Lower lobe of right lung (tissue), 2 donors: Measurements from ENCODE around the gene CREG2. TPM values are rescaled to one million over a fixed set of nuclear protein-coding genes. Genes with fewer than 3 reads are reported as not detected.

Experiments used
- ATAC-seq, 2 donors: fragments of 200-7000 bp; cut with Tn5 transposase; one replicate each; pipeline ENCODE4 v1.9.1; 2020 to 2022; ENCODE audit warnings: mild to moderate bottlenecking in 2 of 2, moderate library complexity in 2 of 2
- DNase-seq: peaks from one replicate; pipeline ENCODE4 v3.0.0-alpha.2; 2020
- H3K27ac ChIP-seq: fragments of 200-600 bp; one replicate; pipeline ENCODE4 v1.8.0; 2022
- H3K27me3 ChIP-seq: fragments of 200-600 bp; one replicate; pipeline ENCODE4 v1.8.0; 2022; ENCODE audit warnings: low read depth
- H3K36me3 ChIP-seq: fragments of 200-600 bp; one replicate; pipeline ENCODE4 v1.8.0; 2022; ENCODE audit warnings: mild to moderate bottlenecking
- H3K4me1 ChIP-seq: fragments of 200-600 bp; one replicate; pipeline ENCODE4 v1.8.0; 2022
- H3K4me3 ChIP-seq: fragments of 200-600 bp; one replicate; pipeline ENCODE4 v1.8.0; 2022; ENCODE audit warnings: mild to moderate bottlenecking
- H3K9me3 ChIP-seq: fragments of 200-600 bp; one replicate; pipeline ENCODE4 v1.8.0; 2022
- intact Hi-C: fragments of 100-400 bp; cut with DNase I; formaldehyde crosslinking; loops from one replicate; pipeline ENCODE4 v1.11.0; 2022
- total RNA-seq: library from RNA; stranded (reverse); fragmentation: NEBNext Ultra II Directional; extraction: Animal tissue kit (Norgen Biotek cat#: 25700); gene quantifications from one replicate; pipeline ENCODE4 v1.2.1, GENCODE V29; 2021
- TF ChIP-seq, protein P1 (sequence below): fragments of 200-600 bp; IDR thresholded peaks from one replicate; pipeline ENCODE4 v1.8.0; 2022; ENCODE audit warnings: antibody characterized with exemption, mild to moderate bottlenecking
- donor health status: DM: no; HTN: yes; CAD: no; lungs with severe emphysema.

The CREG2 gene
- total RNA-seq, 1 donor from 2014 or later: not detected

DNA sequence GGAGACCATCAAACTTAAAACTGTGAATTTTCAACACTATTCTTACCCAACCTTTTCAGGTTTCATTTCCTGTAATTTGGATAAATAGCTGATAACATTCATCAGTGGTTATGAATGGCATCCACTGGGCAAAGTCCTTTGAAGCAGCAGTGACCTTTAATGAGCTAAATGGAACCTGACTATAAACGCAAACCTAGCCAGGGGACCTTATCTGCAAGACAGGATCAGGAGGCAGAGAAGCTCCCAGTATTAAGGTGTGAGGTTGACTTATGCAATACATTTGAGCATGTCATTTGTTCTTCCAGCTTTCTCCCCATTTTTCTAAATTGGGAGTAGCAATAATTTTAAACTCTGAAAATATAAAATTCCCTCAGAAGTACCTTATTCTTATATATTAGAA, 38.4 kb downstream of the CREG2 start:
- H3K27ac ChIP-seq: no peak overlapping the region
- intact Hi-C loops: no loop called here
- H3K4me1 ChIP-seq: no peaks in the 10 kb centered on the region
- H3K27me3 ChIP-seq: no peaks in the 10 kb centered on the region
- ATAC-seq (no peak), DNase-seq (no peak)
- no peak overlapping the region for H3K4me3 ChIP-seq
- TF ChIP-seq, protein P1, sequence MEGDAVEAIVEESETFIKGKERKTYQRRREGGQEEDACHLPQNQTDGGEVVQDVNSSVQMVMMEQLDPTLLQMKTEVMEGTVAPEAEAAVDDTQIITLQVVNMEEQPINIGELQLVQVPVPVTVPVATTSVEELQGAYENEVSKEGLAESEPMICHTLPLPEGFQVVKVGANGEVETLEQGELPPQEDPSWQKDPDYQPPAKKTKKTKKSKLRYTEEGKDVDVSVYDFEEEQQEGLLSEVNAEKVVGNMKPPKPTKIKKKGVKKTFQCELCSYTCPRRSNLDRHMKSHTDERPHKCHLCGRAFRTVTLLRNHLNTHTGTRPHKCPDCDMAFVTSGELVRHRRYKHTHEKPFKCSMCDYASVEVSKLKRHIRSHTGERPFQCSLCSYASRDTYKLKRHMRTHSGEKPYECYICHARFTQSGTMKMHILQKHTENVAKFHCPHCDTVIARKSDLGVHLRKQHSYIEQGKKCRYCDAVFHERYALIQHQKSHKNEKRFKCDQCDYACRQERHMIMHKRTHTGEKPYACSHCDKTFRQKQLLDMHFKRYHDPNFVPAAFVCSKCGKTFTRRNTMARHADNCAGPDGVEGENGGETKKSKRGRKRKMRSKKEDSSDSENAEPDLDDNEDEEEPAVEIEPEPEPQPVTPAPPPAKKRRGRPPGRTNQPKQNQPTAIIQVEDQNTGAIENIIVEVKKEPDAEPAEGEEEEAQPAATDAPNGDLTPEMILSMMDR: no peak
- H3K36me3 ChIP-seq: no peaks in the 10 kb centered on the region
- no peaks in the 10 kb centered on the region for H3K9me3 ChIP-seq

DNA sequence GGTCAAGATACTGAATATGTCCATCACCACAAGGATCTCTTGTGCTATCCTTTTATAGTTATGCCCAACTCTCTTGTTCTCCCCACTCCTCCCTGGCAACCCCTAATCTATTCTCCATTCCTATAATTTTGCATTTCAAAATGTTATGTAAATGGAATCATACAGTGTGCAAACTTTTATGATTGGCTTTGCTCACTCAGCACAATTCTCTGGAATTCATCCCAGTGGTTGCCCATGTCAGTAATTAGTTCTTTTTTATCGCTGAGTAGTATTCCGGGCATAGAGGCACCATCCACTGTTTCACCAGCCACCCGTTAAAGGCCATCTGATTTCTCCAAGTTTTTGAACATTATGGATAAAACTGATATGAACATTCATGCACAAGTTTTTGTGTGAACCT, 40.4 kb downstream of the CREG2 start:
- no peak overlapping the region for H3K27ac ChIP-seq
- no peaks in the 10 kb centered on the region for H3K36me3 ChIP-seq
- intact Hi-C loops: no loop called here
- DNase-seq (no peak), ATAC-seq (no peak)
- no peak overlapping the region for H3K4me3 ChIP-seq
- H3K27me3 ChIP-seq: no peaks in the 10 kb centered on the region
- H3K4me1 ChIP-seq: no peaks in the 10 kb centered on the region
- H3K9me3 ChIP-seq: no peaks in the 10 kb centered on the region
- TF ChIP-seq, protein P1: no peak

DNA sequence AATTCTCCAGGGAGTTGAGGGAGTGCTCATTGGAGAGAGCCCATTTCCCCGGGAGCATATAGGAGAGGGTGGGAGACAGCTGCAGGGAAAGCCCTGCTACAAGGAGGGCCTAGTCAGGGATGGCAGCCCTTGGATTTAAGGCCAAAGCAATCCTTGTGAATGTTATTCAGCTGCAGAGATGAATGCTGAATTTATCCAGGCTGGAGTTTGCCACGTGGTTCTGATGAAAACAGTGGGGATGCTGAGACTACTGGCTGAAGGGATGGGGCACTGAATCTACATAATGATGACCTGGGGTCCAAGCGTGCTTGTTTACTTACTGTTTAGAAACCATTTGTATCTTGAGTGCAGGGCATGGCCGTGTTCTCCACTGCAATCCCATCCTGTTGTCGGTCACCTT, 43.2 kb downstream of the CREG2 start:
- intact Hi-C loops: no loop called here
- peaks cover 15% of the 10 kb centered on the region for H3K4me1 ChIP-seq
- no peaks in the 10 kb centered on the region for H3K36me3 ChIP-seq
- DNase-seq: no peak
- TF ChIP-seq, protein P1: no peak
- H3K4me3 ChIP-seq: no peak overlapping the region
- no peak overlapping the region for H3K27ac ChIP-seq
- ATAC-seq: no peak
- no peaks in the 10 kb centered on the region for H3K9me3 ChIP-seq
- H3K27me3 ChIP-seq: no peaks in the 10 kb centered on the region

DNA sequence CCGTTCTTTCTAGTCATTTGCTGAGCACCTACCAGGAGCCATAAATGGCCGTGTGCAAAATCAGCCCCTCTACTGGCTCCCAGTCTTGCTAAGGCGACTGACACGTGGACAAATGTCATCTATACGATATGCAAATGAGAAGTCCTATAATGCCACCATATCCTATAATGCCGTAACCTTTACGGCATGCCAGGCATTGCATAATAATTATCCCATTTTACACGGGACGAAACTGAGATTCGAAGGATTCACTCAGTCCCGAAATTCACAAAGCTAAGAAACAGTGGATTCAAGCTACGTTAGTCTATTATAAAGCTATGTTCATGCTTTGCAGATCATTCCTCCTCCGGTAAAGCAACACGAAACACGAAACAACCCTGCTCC, 44.7 kb downstream of the CREG2 start:
- TF ChIP-seq, protein P1: no peak
- DNase-seq (no peak), ATAC-seq (no peak)
- H3K4me1 ChIP-seq: peaks cover 16% of the 10 kb centered on the region
- no peaks in the 10 kb centered on the region for H3K9me3 ChIP-seq
- H3K27me3 ChIP-seq: no peaks in the 10 kb centered on the region
- no peak overlapping the region for H3K4me3 ChIP-seq
- no peak overlapping the region for H3K27ac ChIP-seq
- intact Hi-C loops: no loop called here
- no peaks in the 10 kb centered on the region for H3K36me3 ChIP-seq

DNA sequence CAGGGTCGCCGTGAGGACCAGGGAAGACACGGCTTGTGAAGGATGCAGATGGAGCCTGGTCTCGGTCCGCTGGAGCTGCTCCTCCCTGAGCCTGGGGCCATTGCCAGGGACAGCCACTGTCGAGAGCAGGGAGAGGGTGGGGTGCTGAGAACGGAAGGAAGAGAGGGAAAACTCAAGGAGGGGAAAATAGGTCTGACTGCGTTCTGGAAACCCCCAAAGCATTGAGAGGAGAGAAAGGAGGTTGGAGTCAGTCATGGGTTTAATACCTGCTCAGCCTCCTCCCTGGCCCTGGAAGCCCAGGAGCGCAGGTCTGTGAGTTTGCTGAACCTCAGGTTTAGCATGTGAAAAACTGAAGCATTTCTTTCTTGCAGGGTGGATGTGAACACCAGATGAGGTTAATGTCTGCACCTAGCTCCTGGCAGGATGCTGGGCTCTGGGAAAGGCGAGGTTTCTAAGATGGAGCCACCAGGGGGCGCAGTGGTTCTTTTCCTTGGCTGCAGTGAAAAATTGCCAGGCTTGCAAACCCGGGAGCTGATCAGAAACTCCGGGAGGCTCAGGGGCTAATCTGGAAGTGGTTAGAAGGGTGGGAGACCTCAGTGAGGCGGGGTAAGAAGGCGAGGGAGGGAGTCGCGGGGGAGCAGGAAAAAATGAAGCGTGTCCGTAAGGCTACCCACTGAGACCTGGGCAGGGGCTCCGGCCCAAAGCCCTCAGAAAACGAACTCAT, 45.2 kb downstream of the CREG2 start:
- TF ChIP-seq, protein P1: peak; percentile 87
- no peaks in the 10 kb centered on the region for H3K36me3 ChIP-seq
- no peak overlapping the region for H3K4me3 ChIP-seq
- peaks cover 16% of the 10 kb centered on the region for H3K4me1 ChIP-seq
- DNase-seq: peak; percentile 78
- peak; percentile 79 to 81 for ATAC-seq
- no peaks in the 10 kb centered on the region for H3K27me3 ChIP-seq
- H3K27ac ChIP-seq: no peak overlapping the region
- intact Hi-C loops: no loop called here
- no peaks in the 10 kb centered on the region for H3K9me3 ChIP-seq
